SU-DHL-6 (cell line): ENCODE results near the gene NCKAP5.

Experiments used
- EZH2phosphoT487 ChIP-seq: fragments of 200-600 bp; sonication (generic), shearing (Covaris generic); conservative IDR thresholded peaks from 2 replicates; pipeline ENCODE4 v1.6.1; 2018; ENCODE audit warnings: mild to moderate bottlenecking, antibody characterized with exemption, low read length, moderate library complexity, mixed read lengths
- TF ChIP-seq, protein P1 (sequence below): fragments of 200-600 bp; sonication (generic); IDR thresholded peaks from one replicate; pipeline ENCODE4 v1.5.1; 2017; ENCODE audit warnings: antibody characterized with exemption, mild to moderate bottlenecking, low read length, moderate library complexity; ENCODE audit not compliant: insufficient read depth, poor library complexity, severe bottlenecking

DNA sequence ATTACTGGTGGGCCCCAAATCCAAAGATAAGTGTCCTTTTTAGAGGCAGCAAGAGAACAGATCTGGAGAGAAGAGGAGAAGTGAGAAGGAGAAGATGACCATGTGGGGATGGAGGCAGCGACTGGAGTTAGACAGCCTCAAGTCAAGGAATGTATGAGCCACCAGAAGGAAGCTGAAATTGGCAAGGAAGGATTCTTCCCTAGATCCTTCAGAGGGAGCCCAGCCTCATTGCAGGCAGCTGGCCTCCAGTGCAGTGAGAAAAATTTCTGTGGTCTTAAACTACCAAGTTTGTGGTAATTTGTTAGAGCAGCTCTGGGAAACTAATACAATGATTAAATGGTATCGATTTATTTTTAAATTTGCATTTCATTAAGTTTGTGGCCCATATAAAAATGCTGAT, 167.9 kb downstream of the NCKAP5 start:
- TF ChIP-seq, protein P1, sequence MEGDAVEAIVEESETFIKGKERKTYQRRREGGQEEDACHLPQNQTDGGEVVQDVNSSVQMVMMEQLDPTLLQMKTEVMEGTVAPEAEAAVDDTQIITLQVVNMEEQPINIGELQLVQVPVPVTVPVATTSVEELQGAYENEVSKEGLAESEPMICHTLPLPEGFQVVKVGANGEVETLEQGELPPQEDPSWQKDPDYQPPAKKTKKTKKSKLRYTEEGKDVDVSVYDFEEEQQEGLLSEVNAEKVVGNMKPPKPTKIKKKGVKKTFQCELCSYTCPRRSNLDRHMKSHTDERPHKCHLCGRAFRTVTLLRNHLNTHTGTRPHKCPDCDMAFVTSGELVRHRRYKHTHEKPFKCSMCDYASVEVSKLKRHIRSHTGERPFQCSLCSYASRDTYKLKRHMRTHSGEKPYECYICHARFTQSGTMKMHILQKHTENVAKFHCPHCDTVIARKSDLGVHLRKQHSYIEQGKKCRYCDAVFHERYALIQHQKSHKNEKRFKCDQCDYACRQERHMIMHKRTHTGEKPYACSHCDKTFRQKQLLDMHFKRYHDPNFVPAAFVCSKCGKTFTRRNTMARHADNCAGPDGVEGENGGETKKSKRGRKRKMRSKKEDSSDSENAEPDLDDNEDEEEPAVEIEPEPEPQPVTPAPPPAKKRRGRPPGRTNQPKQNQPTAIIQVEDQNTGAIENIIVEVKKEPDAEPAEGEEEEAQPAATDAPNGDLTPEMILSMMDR, result no peak
- no peak for TF ChIP-seq EZH2phosphoT487
